HCT116 (cell line): ENCODE results near the gene RND3. TPM values are rescaled to one million over a fixed set of nuclear protein-coding genes. Genes with fewer than 3 reads are reported as not detected.
A peak's percentile ranks its signal among the peaks of the same experiment; 100 is the strongest.

Source experiments
- ATAC-seq: fragments of 200-7000 bp; cut with Tn5 transposase; 2 replicates; pipeline ENCODE4 v1.9.1; 2020; ENCODE audit warnings: mild to moderate bottlenecking, moderate library complexity
- BruUV-seq: library from RNA; stranded (reverse); fragments of 400-500 nt; replicated peaks from 2 replicates; lab custom pipeline; 2021; lab: Mats Ljungman, UMichigan
- CTCF ChIA-PET: fragments of 300-600 bp; sonication (Branson Sonifier 250); formaldehyde crosslinking; loops from one replicate; lab custom pipeline; 2021; ENCODE audit warnings: antibody characterized with exemption; lab: Charles Lee
- POLR2A ChIA-PET: fragments of 300-600, 350-600 bp; sonication (Branson Sonifier 250); formaldehyde crosslinking; loops from one replicate; lab custom pipeline; 2021; ENCODE audit warnings: antibody characterized with exemption; lab: Charles Lee
- RAD21 ChIA-PET, 2 experiments: fragments of 300-600 bp; sonication (Branson Sonifier 250); formaldehyde crosslinking; loops; one replicate each; lab custom pipeline; 2023; ENCODE audit warnings: low total read pairs in 2 of 2; ENCODE audit not compliant: uncharacterized antibody in 2 of 2, unreplicated experiment in 2 of 2, low non-redundant PET in 1 of 2; lab: Charles Lee
- DNase-seq: peaks from one replicate; pipeline ENCODE4 v3.0.0-alpha.2; 2010; ENCODE audit warnings: low read depth, low spot score
- H2AFZ ChIP-seq: fragments of 200-600 bp; shearing (Covaris generic), sonication (generic); 2 replicates; pipeline ENCODE4 v1.6.1; 2017; ENCODE audit warnings: low read depth, mixed run types, mixed read lengths, antibody characterized with exemption, low read length; ENCODE audit not compliant: poor library complexity, severe bottlenecking
- H3K27ac ChIP-seq: 2 replicates; pipeline ENCODE4 v1.5.1; 2012; ENCODE audit warnings: low read depth, low read length
- H3K27me3 ChIP-seq: fragments of 200-600 bp; sonication (generic); 2 replicates; pipeline ENCODE4 v1.6.1; 2016; ENCODE audit warnings: mixed run types, low read length, mixed read lengths; ENCODE audit not compliant: insufficient read depth
- H3K36me3 ChIP-seq, 2 experiments: fragments of 200-500 bp in 1 of 2; fragments of 200-600 bp in 1 of 2; sonication (Bioruptor generic) in 1 of 2; sonication (generic) in 1 of 2; 2 replicates each; pipeline versions ENCODE4 v1.5.1 to v1.6.1; 2014 to 2016; ENCODE audit warnings: low read length in 2 of 2, inconsistent platforms in 1 of 2, mixed read lengths in 1 of 2, mixed run types in 1 of 2; ENCODE audit not compliant: insufficient read depth in 2 of 2, control insufficient read depth in 1 of 2
- H3K4me1 ChIP-seq, 2 experiments: fragments of 200-600 bp in 1 of 2; sonication (generic) in 1 of 2; 2 replicates each; pipeline versions ENCODE4 v1.5.1 to v1.6.1; 2012 to 2017; ENCODE audit warnings: low read length in 2 of 2, inconsistent platforms in 1 of 2, mild to moderate bottlenecking in 1 of 2, mixed read lengths in 1 of 2, mixed run types in 1 of 2, moderate library complexity in 1 of 2; ENCODE audit not compliant: insufficient read depth in 2 of 2, control insufficient read depth in 1 of 2
- H3K4me2 ChIP-seq: fragments of 200-600 bp; sonication (generic); 2 replicates; pipeline ENCODE4 v1.6.1; 2017; ENCODE audit warnings: mixed run types, low read length, mixed read lengths
- H3K4me3 ChIP-seq, 2 experiments: fragments of 200-600 bp in 1 of 2; sonication (generic) in 1 of 2; replicated peaks in 1 of 2; 2 replicates each; pipeline ENCODE4 v1.5.1; 2011 to 2016; ENCODE audit warnings: low read length in 2 of 2, control low read depth in 1 of 2, low read depth in 1 of 2, mild to moderate bottlenecking in 1 of 2, mixed read lengths in 1 of 2, mixed run types in 1 of 2
- H3K79me2 ChIP-seq: fragments of 200-600 bp; sonication (generic); 2 replicates; pipeline ENCODE4 v1.6.1; 2017; ENCODE audit warnings: mild to moderate bottlenecking, mixed run types, low read length, moderate library complexity, mixed read lengths; ENCODE audit not compliant: insufficient read depth
- H3K9ac ChIP-seq: fragments of 200-600 bp; sonication (generic); 2 replicates; pipeline ENCODE4 v1.6.1; 2016; ENCODE audit warnings: low read length, mixed read lengths
- H3K9me2 ChIP-seq: fragments of 200-600 bp; sonication (generic), shearing (Covaris generic); 2 replicates; pipeline ENCODE4 v1.6.1; 2017; ENCODE audit warnings: mixed run types, mild to moderate bottlenecking, moderate library complexity; ENCODE audit not compliant: insufficient read depth
- H3K9me3 ChIP-seq, 2 experiments: fragments of 200-500 bp in 1 of 2; fragments of 200-600 bp in 1 of 2; sonication (Bioruptor generic) in 1 of 2; sonication (generic) in 1 of 2; 2 replicates each; pipeline ENCODE4 v1.6.1; 2014 to 2017; ENCODE audit warnings: low read length in 2 of 2, mixed read lengths in 2 of 2, inconsistent platforms in 1 of 2, low read depth in 1 of 2, mild to moderate bottlenecking in 1 of 2, mixed run types in 1 of 2, moderate library complexity in 1 of 2; ENCODE audit not compliant: control insufficient read depth in 1 of 2, insufficient read depth in 1 of 2
- H4K20me1 ChIP-seq: fragments of 200-600 bp; sonication (generic), shearing (Covaris generic); 2 replicates; pipeline ENCODE4 v1.6.1; 2017; ENCODE audit warnings: mixed run types, mild to moderate bottlenecking, moderate library complexity; ENCODE audit not compliant: insufficient read depth
- SP1 ChIP-seq: IDR thresholded peaks from 2 replicates; pipeline ENCODE4 v1.6.1; 2012; ENCODE audit warnings: low read depth
- TCF7L2 ChIP-seq: IDR thresholded peaks from 2 replicates; pipeline ENCODE4 v1.7.0; 2011; ENCODE audit warnings: borderline replicate concordance, inconsistent platforms; ENCODE audit not compliant: insufficient read depth, insufficient read length; ENCODE audit errors: extremely low read depth
- ZFX ChIP-seq: fragments of 450-650 bp; IDR thresholded peaks from 2 replicates; pipeline ENCODE4 v1.6.1; 2017
- intact Hi-C: fragments of 100-400 bp; cut with micrococcal nuclease; formaldehyde crosslinking; loops from 2 replicates; pipeline ENCODE4 v1.10.0; 2022
- total RNA-seq: library from RNA; stranded (reverse); gene quantifications from one replicate; pipeline ENCODE4 v1.2.1, GENCODE V29; 2021; ENCODE audit not compliant: unreplicated experiment
- TF ChIP-seq, protein P1 (sequence below), 3 experiments: fragments of 200-600 bp in 1 of 3; sonication (generic) in 1 of 3; IDR thresholded peaks in 2 of 3; conservative IDR thresholded peaks in 1 of 3; 2 replicates each; pipeline ENCODE4 v1.5.1; 2012 to 2017; ENCODE audit warnings: low read depth in 2 of 3, low read length in 2 of 3, antibody characterized with exemption in 1 of 3, borderline replicate concordance in 1 of 3, control low read depth in 1 of 3, mild to moderate bottlenecking in 1 of 3, mixed read lengths in 1 of 3, mixed run types in 1 of 3, moderate library complexity in 1 of 3; ENCODE audit not compliant: insufficient read depth in 1 of 3
- TF ChIP-seq, protein P2 (sequence below): IDR thresholded peaks from 2 replicates; pipeline ENCODE4 v1.6.1; 2011; ENCODE audit warnings: mild to moderate bottlenecking, low read length, moderate library complexity; ENCODE audit not compliant: insufficient replicate concordance; ENCODE audit errors: extremely low read depth

Gene RND3
- total RNA-seq, 1 experiment from 2014 or later, result 15.0 TPM

DNA sequence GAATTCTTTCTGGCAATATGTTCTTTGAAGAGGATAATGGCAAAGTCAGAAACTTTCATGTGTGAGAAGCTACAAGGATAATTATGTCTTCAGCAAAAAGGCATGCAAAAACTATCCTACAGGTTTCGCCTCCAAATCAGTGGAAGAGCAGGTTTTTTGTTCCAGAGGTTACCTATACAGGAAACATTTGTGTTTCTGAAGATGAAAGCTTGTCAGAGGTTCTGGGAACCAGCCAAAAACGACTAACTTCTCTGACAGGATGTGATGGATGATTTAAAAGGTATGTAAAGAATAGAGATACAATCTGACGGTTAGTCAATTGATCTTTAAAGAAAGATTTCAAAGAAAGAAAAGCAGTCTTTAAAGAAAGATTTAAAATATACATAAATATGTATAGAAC lies 37.6 kb downstream of the RND3 start:
- TF ChIP-seq, protein P1, sequence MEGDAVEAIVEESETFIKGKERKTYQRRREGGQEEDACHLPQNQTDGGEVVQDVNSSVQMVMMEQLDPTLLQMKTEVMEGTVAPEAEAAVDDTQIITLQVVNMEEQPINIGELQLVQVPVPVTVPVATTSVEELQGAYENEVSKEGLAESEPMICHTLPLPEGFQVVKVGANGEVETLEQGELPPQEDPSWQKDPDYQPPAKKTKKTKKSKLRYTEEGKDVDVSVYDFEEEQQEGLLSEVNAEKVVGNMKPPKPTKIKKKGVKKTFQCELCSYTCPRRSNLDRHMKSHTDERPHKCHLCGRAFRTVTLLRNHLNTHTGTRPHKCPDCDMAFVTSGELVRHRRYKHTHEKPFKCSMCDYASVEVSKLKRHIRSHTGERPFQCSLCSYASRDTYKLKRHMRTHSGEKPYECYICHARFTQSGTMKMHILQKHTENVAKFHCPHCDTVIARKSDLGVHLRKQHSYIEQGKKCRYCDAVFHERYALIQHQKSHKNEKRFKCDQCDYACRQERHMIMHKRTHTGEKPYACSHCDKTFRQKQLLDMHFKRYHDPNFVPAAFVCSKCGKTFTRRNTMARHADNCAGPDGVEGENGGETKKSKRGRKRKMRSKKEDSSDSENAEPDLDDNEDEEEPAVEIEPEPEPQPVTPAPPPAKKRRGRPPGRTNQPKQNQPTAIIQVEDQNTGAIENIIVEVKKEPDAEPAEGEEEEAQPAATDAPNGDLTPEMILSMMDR (IDR thresholded peaks at IDR 0.05 in 2 of 3, conservative IDR thresholded peaks at IDR 0.05 in 1 of 3; ENCODE audit: borderline replicate concordance in 1 of 3, insufficient read depth in 1 of 3, low read depth in 2 of 3, low read length in 2 of 3), result no peak
- TF ChIP-seq, protein P2, sequence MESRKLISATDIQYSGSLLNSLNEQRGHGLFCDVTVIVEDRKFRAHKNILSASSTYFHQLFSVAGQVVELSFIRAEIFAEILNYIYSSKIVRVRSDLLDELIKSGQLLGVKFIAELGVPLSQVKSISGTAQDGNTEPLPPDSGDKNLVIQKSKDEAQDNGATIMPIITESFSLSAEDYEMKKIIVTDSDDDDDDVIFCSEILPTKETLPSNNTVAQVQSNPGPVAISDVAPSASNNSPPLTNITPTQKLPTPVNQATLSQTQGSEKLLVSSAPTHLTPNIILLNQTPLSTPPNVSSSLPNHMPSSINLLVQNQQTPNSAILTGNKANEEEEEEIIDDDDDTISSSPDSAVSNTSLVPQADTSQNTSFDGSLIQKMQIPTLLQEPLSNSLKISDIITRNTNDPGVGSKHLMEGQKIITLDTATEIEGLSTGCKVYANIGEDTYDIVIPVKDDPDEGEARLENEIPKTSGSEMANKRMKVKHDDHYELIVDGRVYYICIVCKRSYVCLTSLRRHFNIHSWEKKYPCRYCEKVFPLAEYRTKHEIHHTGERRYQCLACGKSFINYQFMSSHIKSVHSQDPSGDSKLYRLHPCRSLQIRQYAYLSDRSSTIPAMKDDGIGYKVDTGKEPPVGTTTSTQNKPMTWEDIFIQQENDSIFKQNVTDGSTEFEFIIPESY, result no peak
- TF ChIP-seq SP1 (no peak), TCF7L2 (peak; percentile 19), ZFX (no peak)
- ATAC-seq (no peak), DNase-seq (no peak)
- ChIA-PET CTCF (no interaction called here), RAD21 (no interaction called here), POLR2A (no interaction called here)
- Histone ChIP-seq H3K27me3 (no peaks in the 10 kb centered on the region), H3K4me1 (peaks cover 3 to 8% of the 10 kb centered on the region in 2 experiments; a peak in 3 of 4 replicates), H3K36me3 (no peaks in the 10 kb centered on the region), H3K9me3 (peaks cover 0 to 3% of the 10 kb centered on the region in 2 experiments; a peak in 1 of 4 replicates), H3K27ac (no peak overlapping the region), H3K4me3 (no peak overlapping the region), H2AFZ (no peak overlapping the region), H3K79me2 (no peaks in the 10 kb centered on the region), H3K4me2 (peak overlapping the region; percentile 29; the same call in 1 of the 2 replicates), H4K20me1 (no peaks in the 10 kb centered on the region), H3K9ac (no peak overlapping the region), H3K9me2 (no peaks in the 10 kb centered on the region)
- no TSS peak for BruUV-seq
- intact Hi-C loops, result no loop called here
